GM18517 (cell line): ENCODE results near the gene GYG2.
"Not testable (repeated sequence)": the region's sequence is repeated elsewhere in the genome, so short reads cannot be mapped to it uniquely, and the experiment has no call there.

Experiments
- ATAC-seq: cut with Tn5 transposase; IDR thresholded peaks from one replicate; pipeline ENCODE4 v1.9.1; 2021; ENCODE audit warnings: mild to moderate bottlenecking, moderate library complexity; ENCODE audit not compliant: unreplicated experiment

GYG2 gene

DNA sequence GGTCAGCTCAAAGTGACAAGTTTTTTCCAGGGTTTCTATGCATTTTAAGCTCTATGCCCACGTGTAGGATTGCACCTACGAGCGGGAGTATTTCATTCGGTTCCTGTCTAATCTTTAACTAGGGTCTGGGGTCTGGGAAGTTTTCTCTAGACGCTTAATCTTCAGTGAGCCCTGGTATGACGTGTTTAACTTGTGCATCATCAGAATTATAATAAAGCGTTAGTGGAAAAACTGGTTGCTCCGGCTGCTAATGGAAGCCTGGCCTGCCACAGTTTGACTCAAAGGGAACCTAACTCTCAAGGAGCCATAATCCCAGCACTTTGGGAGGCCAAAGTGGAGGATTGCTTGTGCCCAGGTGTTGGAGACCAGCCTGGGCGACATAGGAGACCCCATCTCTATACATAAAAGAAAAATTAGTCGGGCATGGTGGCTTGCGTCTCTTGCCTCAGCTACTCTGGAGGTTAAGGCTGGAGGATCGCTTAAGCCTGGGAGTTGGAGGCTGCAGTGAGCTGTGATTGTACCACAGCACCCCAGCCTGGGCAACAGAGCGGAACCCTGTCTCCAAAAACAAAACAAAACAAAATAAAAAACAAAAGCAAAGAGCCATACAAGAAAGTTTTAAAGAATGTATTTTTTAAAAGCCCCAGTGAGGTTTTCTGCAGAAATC lies 70.2 kb downstream of the GYG2 start:
- ATAC-seq: no peak

- no peak for ATAC-seq
Observed at GRCh38 chrX:2901367-2902036, 72.8 kb downstream of the GYG2 start.

DNA sequence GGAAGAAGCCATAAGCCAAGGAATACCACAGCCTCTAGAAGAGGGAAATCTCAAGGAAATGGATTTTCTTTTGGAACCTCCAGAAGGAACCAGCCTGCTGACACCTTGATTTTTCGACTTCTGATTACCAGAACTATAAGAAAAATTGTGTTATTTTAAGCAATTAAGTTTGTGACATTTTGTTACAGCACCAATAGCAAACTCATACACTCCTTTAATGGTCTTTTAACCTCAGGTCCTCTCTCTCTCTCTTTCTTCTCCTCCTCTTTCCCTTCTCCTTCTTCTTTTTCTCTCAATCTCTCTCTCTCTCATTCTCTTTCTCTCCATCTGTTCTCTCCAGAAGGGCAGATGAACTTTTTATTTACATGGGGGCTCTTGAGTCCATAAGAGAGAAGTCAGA lies 74.1 kb downstream of the GYG2 start:
- ATAC-seq: no peak

- ATAC-seq: no peak
Observed at GRCh38 chrX:2903366-2903765, 74.6 kb downstream of the GYG2 start.

DNA sequence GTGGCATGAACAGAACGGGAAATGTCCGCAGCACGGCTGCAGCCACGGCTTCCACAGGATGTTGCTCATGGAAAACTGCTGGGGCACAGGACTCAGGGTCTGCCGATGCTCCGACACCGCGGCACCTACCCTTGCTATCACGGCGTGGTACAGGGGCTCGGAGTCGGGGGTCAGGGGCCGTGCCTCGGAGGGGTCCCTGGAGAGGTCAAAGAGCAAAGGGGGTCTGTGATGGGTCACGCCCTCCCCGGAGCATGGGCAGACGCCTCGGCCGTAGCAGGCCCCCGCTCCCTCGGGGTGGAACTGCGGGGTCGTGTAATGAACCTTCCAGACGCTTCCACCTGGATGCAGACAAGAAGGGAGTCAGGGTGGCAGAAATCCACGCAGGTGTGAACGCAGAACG lies 78.6 kb downstream of the GYG2 start:
- ATAC-seq: no peak

- ATAC-seq: no peak
Observed at GRCh38 chrX:2908125-2908685, 79.5 kb downstream of the GYG2 start.

DNA sequence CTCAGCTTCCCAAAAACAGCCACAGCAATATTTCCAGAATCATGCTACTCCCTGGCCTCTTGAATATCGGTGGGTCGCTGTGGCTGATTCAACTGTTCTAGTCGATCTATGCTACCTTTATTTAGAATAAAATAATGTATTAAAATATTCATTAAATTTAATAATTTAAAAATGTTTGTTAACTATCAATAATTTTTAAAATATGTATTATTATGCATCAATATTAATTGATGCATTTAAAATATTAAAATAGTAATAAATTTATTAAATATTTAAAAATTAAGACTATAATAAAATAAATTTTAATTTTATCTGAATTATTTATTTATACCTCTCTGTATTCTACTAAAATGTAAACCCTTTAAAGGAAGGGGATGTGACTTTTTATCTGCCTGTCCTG lies 81.4 kb downstream of the GYG2 start:
- no peak for ATAC-seq

DNA sequence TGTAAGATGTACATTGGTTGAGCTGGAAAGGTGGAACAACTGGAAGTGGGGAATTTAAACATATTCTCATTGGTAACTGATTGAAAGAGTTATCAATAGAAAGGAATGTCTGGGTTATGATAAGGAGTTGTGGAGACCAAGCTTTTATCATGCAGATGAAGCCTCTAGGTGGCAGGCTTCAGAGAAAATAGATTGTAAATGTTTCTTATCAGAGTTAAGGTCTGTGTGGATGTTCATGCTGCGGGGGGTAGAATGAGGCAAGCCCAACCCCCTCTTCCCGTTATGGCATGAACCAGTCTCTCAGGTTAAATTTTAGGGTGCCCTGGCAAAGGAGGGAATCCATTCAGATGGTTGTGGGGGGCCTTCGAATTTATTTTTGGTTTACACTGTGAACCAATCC lies 84.4 kb downstream of the GYG2 start:
- no peak for ATAC-seq

DNA sequence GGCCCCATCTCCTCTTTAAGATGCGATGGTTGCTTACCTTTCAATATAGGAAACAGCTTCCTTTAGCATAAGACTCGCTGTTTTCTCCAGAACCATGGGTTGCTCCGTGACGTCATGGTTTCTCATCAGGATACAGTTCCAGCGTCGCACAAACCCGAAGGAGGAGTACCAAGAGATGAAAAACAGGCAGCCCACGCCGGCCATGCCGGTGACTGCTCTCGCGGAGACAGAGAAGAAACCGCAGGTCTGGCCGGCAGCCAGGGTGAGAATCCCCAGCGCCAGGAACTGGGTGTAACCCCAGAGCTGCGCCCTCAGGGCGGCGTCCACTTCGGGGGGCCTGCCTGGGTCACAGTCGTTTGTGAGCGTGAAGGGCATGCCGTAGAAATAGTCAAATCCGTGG lies 89.0 kb downstream of the GYG2 start:
- no peak for ATAC-seq

DNA sequence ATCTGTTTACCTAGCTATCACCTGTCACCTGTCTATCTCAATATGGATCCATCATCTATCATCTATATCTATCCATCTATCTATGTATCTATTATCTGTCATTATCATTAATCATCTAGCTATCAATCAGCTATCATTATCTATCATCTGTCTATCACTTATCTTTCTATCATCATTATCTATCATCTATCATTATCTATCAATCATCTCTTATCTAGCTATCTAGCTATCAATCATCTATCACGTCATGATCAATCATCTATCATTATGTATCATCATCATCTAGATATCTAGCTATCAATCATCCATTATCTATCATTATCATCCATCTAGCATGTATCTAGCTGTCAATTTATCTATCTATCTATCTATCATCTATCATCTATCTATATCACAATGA lies 92.5 kb downstream of the GYG2 start:
- ATAC-seq: no peak

- ATAC-seq: no peak
Observed at GRCh38 chrX:2921750-2922149, 93.0 kb downstream of the GYG2 start.

- ATAC-seq: no peak
Observed at GRCh38 chrX:2924151-2924550, 95.4 kb downstream of the GYG2 start.

- not testable (repeated sequence) for ATAC-seq
Observed at GRCh38 chrX:2926255-2926654, 97.5 kb downstream of the GYG2 start.

DNA sequence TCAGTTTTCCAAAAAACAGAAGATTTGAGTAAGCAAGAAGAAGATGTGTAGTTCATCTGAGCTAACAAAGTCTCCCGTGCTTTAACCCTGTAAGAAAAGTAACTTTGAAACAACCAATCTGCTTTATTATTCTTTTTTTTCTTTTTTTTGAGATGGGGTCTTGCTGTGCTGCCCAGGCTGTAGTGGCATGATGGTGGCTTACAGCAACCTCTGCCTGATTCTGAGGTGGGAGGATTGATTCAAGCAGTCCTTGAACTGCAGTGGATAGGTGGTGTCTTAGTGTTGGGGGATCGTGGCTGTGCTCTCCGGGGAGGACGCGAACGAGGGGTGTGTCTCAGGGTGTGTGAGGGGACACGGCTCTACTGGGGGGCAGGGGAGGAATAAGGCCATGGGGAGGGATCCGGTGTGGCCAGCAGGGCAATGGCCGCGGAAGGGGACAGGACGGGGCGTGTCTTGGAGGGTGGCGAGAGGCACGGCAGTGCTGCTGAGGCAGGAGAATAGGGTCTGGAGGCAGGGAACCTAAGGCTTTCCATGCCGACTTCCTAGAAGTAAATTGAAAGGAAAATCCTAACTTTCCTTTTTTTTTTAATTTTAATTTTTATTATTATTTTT lies 98.0 kb downstream of the GYG2 start:
- ATAC-seq: no peak

- ATAC-seq: no peak
Observed at GRCh38 chrX:2928191-2928582, 99.5 kb downstream of the GYG2 start.

GRCh38 chrX:2928583-2929434 lies 100.1 kb downstream of the GYG2 start, which contains the start of gene ARSD:
TSS of gene ARSD (minus strand) at chrX:2929339. CDS start at chrX:2929275, 64 bp downstream.
- ATAC-seq: peak; percentile 67

DNA sequence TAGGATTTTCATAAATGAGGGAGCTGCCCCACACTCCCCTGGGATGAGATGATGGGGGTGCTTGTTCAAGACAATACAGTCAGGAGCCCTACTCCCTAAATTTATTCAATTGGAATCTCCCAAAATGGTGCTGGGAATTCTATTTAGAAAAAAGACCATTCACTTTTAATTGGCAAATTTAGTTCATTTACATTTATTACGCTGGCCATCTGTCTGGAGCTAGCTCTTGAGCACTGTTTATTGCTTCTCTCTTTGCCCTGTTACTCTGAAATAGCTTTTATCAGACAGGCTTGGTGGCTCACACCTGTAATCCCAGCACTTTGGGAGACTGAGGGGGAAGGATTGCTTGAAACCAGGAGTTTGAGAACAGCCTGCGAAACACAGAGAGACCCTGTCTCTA lies 102.4 kb downstream of the GYG2 start:
- ATAC-seq: no peak

DNA sequence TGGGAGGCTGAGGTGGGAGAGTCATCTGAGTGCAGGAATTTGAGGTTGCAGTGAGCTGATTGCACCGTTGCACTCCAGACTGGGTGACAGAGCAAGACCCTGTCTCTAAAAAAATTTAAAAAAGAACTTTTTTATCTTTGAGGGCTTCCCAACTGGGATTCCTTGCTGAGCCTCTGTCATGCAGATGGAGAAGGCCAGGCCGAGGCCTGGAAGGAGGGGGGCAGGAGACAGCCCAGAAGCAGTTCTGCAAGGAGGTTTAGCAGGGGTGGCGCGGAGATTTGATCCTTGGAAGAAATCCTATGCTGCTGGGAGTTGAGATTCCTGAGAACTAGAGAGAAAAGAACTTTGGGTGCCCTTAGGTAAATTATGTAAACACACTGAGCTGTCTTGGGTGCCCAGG lies 102.9 kb downstream of the GYG2 start:
- no peak for ATAC-seq
